Spleen (tissue), 7 donors: ENCODE measurements around the gene AK8.

Experiments used
- POLR2A ChIP-seq, 3 donors: fragments of 450-650 bp; IDR thresholded peaks; one replicate each; pipeline ENCODE4 v1.5.1; 2017; ENCODE audit warnings: antibody characterized with exemption in 3 of 3, mild to moderate bottlenecking in 1 of 3
- TF ChIP-seq, protein P1 (sequence below), 11 experiments: fragments of 200-600 bp in 7 of 11; fragments of 450-650 bp in 4 of 11; sonication (generic) in 4 of 11; IDR thresholded peaks in 8 of 11; conservative IDR thresholded peaks in 3 of 11; 1 replicate in 7 of 11; 2 replicates in 4 of 11; pipeline versions ENCODE4 v1.4.0 to v1.8.0; 2016 to 2021; ENCODE audit warnings: antibody characterized with exemption in 11 of 11, inconsistent platforms in 4 of 11, mild to moderate bottlenecking in 1 of 11
- donor health status: DM: no; HTN: no; CAD: no; lungs with moderate emphysema.
- donor health status: DM: no; HTN: no; CAD: no.
- donor health status: DM: no; HTN: no; CAD: no.

- TF ChIP-seq, protein P1, sequence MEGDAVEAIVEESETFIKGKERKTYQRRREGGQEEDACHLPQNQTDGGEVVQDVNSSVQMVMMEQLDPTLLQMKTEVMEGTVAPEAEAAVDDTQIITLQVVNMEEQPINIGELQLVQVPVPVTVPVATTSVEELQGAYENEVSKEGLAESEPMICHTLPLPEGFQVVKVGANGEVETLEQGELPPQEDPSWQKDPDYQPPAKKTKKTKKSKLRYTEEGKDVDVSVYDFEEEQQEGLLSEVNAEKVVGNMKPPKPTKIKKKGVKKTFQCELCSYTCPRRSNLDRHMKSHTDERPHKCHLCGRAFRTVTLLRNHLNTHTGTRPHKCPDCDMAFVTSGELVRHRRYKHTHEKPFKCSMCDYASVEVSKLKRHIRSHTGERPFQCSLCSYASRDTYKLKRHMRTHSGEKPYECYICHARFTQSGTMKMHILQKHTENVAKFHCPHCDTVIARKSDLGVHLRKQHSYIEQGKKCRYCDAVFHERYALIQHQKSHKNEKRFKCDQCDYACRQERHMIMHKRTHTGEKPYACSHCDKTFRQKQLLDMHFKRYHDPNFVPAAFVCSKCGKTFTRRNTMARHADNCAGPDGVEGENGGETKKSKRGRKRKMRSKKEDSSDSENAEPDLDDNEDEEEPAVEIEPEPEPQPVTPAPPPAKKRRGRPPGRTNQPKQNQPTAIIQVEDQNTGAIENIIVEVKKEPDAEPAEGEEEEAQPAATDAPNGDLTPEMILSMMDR (IDR thresholded peaks at IDR 0.05 in 8 of 11, conservative IDR thresholded peaks at IDR 0.05 in 3 of 11), result no peak
- TF ChIP-seq POLR2A (IDR thresholded peaks at IDR 0.05), result no peak
Observed at GRCh38 chr9:132828201-132828770, 49.8 kb downstream of the AK8 start.
